AG09309 (cell line): ENCODE data around the gene COL23A1.

Experiments used
- DNase-seq: peaks from one replicate; pipeline ENCODE4 v3.0.0-alpha.2; 2010; ENCODE audit warnings: low read depth
- H3K4me3 ChIP-seq: 2 replicates; pipeline ENCODE4 v1.5.1; 2011; ENCODE audit warnings: mild to moderate bottlenecking, low read depth, low read length, moderate library complexity; ENCODE audit not compliant: control insufficient read depth
- TF ChIP-seq, protein P1 (sequence below): IDR thresholded peaks from 2 replicates; pipeline ENCODE4 v1.5.1; 2011; ENCODE audit warnings: mild to moderate bottlenecking, low read depth, low read length, inconsistent platforms; ENCODE audit not compliant: insufficient read depth, control insufficient read depth; ENCODE audit errors: missing control alignments

COL23A1 gene

DNA sequence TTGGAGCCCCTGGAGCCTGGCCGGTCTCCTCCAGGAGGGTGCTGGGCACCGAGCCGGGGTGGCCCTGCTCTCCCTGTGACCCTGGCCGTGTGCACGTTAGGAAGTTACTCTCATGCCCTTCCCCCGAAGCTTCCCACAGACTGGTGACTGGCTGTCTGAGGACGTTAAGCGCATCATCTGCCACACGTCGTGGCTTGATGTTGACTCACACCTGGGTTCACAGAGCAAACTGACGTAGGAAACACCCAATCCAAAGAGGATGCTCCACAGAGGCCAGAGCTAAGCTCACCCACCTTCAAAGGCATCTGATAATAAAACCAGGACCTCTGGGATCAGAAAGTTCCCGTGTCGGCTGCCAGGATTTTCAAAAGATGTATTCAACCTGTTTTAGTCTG is 204.7 kb downstream of the COL23A1 start:
- DNase-seq, result no peak
- no peak overlapping the region for H3K4me3 ChIP-seq
- TF ChIP-seq, protein P1, sequence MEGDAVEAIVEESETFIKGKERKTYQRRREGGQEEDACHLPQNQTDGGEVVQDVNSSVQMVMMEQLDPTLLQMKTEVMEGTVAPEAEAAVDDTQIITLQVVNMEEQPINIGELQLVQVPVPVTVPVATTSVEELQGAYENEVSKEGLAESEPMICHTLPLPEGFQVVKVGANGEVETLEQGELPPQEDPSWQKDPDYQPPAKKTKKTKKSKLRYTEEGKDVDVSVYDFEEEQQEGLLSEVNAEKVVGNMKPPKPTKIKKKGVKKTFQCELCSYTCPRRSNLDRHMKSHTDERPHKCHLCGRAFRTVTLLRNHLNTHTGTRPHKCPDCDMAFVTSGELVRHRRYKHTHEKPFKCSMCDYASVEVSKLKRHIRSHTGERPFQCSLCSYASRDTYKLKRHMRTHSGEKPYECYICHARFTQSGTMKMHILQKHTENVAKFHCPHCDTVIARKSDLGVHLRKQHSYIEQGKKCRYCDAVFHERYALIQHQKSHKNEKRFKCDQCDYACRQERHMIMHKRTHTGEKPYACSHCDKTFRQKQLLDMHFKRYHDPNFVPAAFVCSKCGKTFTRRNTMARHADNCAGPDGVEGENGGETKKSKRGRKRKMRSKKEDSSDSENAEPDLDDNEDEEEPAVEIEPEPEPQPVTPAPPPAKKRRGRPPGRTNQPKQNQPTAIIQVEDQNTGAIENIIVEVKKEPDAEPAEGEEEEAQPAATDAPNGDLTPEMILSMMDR, result no peak

- TF ChIP-seq, protein P1, result no peak
- no peak overlapping the region for H3K4me3 ChIP-seq
- DNase-seq, result no peak
Measured at GRCh38 chr5:178384816-178385495, 205.2 kb downstream of the COL23A1 start.

DNA sequence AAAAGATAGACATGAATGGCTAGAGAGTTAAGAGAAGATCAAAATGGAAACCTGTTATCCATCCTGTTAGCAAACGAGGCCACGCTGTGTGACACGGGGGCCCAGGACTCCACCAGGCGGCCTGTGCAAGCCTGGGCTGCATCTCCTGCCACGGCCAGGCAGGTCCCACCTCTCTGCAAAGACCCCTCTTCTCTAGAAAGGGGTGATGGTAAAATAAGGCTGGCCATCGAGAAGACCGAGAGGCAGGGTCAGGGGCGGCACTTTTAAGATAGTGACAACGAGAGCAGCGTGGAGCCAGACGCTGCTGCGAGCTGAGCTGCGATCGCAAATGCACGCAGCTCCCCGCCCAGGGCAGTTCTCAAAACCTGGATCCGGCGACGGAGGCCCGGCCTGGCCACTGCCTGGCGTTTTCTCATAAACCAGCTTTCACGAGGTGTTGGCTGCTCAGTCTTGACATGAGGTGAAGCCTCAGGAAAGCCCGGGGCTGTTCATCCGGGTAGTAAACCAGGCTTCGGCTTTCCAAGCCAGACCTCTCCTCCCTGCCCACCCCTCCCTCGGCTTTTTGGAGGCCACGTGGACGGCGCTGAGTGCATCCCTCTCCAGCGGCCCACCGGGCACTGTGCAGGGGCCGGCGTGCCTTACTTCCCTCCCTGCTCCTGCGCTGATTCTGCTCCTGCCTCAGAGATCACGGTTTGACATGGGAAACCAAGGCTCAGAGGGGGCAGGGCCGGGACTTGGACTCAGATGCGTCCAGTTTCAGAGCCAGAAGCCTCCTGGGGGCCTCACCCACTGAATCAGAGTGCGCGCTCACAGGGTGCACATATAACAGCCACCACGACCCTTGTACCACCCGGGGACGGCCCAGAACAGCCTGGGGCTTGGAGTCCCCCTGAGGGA is 206.0 kb downstream of the COL23A1 start:
- H3K4me3 ChIP-seq, result no peak overlapping the region
- DNase-seq, result no peak
- TF ChIP-seq, protein P1, result no peak

DNA sequence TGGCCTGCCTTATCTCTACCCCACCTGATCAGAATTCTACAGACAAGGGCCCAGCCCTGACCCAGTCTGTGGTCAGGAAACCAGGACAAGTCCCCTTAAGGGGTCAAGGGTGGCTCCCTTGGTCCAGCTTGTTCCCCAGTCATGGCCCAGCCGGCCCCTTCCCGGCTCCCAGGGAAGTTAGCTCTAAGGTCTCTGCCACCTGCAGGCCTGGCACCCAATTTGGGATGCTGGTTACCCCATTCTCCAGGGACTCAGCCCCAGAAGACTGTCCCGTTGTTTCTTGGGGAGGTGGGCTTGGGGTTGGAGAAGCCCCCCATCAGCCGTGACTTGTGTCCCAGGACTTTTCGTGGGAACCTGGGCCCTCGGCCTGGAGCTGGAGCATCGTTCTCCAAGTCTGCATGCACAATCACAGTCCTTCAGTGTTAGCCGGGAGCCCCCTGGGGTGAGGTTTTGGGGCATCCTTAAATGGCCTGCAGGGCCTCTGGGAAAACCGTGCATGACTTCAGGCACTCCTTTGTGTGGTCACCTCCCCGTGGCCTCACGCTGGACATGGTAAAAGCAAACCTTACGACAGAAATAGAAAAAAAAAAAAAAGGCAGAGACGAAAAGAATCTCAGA is 206.8 kb downstream of the COL23A1 start:
- TF ChIP-seq, protein P1, result no peak
- no peak overlapping the region for H3K4me3 ChIP-seq
- no peak for DNase-seq

DNA sequence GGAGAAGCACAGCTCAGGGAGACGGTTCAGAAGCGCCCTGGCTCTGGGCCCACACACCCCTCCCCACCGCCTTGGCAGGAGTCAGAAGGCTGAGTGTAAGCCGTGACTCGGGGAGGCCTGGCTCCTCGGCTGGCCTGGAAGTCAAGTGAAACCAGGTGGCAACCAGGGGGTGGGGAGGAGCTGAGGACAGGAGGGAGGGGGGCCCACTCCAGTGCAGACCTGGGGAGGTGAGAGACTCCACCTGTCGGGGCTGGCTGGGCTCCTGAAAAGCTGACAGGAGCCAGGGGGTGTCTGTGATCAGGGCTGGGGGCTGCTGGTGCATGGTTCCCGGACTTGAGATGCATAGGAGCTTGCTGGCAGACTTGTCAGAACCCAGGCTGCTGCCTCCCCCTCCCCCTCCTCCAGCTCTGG is 207.4 kb downstream of the COL23A1 start:
- no peak overlapping the region for H3K4me3 ChIP-seq
- TF ChIP-seq, protein P1, result no peak
- DNase-seq, result no peak

GRCh38 chr5:178381921-178382695 is 208.1 kb downstream of the COL23A1 start:
- H3K4me3 ChIP-seq, result no peak overlapping the region
- TF ChIP-seq, protein P1, result no peak
- no peak for DNase-seq
